PFSK-1 (cell line): Measurements from ENCODE around the gene MGAT3.

Source experiments
- TAF1 ChIP-seq: IDR thresholded peaks from 2 replicates; pipeline ENCODE4 v1.6.1; 2012; ENCODE audit warnings: low read length, control low read depth, borderline replicate concordance; ENCODE audit not compliant: insufficient read depth
- TF ChIP-seq, protein P1 (sequence below), 2 experiments: IDR thresholded peaks; 2 replicates each; pipeline versions ENCODE4 v1.6.1 to v1.8.0; 2011 to 2012; ENCODE audit warnings: low read depth in 2 of 2, low read length in 2 of 2, control low read depth in 1 of 2, inconsistent platforms in 1 of 2, mild to moderate bottlenecking in 1 of 2, moderate library complexity in 1 of 2; ENCODE audit not compliant: insufficient read depth in 1 of 2

DNA sequence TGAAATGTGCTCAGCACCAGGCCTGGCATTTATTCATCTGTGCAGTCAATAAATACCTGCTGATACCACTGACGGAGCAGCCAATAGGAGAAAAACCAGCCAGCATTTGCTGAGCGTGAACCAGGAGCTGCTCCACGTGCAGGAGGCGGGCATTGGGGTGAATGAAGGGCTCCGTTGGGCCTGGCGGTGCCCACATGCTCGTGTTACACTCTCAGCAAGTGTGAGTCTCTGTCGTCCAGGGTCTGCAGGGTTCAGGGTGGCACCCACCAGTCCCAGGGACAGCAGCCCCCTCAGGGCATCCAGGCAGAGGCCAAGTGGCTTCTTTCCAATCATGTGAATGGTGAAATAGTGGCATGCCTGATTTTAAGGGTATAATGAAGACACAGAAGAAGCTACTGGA lies 79.9 kb downstream of the MGAT3 start:
- no peak for TF ChIP-seq TAF1
- TF ChIP-seq, protein P1, sequence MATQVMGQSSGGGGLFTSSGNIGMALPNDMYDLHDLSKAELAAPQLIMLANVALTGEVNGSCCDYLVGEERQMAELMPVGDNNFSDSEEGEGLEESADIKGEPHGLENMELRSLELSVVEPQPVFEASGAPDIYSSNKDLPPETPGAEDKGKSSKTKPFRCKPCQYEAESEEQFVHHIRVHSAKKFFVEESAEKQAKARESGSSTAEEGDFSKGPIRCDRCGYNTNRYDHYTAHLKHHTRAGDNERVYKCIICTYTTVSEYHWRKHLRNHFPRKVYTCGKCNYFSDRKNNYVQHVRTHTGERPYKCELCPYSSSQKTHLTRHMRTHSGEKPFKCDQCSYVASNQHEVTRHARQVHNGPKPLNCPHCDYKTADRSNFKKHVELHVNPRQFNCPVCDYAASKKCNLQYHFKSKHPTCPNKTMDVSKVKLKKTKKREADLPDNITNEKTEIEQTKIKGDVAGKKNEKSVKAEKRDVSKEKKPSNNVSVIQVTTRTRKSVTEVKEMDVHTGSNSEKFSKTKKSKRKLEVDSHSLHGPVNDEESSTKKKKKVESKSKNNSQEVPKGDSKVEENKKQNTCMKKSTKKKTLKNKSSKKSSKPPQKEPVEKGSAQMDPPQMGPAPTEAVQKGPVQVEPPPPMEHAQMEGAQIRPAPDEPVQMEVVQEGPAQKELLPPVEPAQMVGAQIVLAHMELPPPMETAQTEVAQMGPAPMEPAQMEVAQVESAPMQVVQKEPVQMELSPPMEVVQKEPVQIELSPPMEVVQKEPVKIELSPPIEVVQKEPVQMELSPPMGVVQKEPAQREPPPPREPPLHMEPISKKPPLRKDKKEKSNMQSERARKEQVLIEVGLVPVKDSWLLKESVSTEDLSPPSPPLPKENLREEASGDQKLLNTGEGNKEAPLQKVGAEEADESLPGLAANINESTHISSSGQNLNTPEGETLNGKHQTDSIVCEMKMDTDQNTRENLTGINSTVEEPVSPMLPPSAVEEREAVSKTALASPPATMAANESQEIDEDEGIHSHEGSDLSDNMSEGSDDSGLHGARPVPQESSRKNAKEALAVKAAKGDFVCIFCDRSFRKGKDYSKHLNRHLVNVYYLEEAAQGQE (IDR thresholded peaks at IDR 0.05; ENCODE audit: insufficient read depth in 1 of 2, low read depth in 2 of 2, low read length in 2 of 2), result no peak
